A673 (cell line): ENCODE data around the gene SUMO3. TPM values are rescaled to one million over a fixed set of nuclear protein-coding genes. Genes with fewer than 3 reads are reported as not detected.

Source experiments
- BruUV-seq: library from RNA; stranded (reverse); fragments of 400-500 nt; replicated peaks from 2 replicates; lab custom pipeline; 2021; lab: Mats Ljungman, UMichigan
- CTCF ChIA-PET: fragments of 300-600 bp; sonication (Branson Sonifier 250); formaldehyde crosslinking; loops from one replicate; lab custom pipeline; 2022; ENCODE audit warnings: antibody characterized with exemption; lab: Charles Lee
- POLR2A ChIA-PET: fragments of 300-600 bp; sonication (Branson Sonifier 250); formaldehyde crosslinking; loops from one replicate; lab custom pipeline; 2022; ENCODE audit warnings: antibody characterized with exemption; ENCODE audit not compliant: low non-redundant PET; lab: Charles Lee
- DNase-seq: peaks from one replicate; pipeline ENCODE4 v3.0.0-alpha.2; 2015; ENCODE audit warnings: low spot score
- H3K27ac ChIP-seq: fragments of 200-600 bp; sonication (generic); 2 replicates; pipeline ENCODE4 v1.5.1; 2016; ENCODE audit warnings: mixed run types, low read depth, mild to moderate bottlenecking, mixed read lengths, antibody characterized with exemption, low read length; ENCODE audit not compliant: poor library complexity, severe bottlenecking
- H3K27me3 ChIP-seq: fragments of 200-600 bp; sonication (generic); replicated peaks from 2 replicates; pipeline ENCODE4 v1.6.1; 2017; ENCODE audit warnings: mixed run types, low read depth, mild to moderate bottlenecking, mixed read lengths, antibody characterized with exemption, low read length; ENCODE audit not compliant: insufficient read depth, poor library complexity
- H3K36me3 ChIP-seq: fragments of 200-600 bp; sonication (generic); 2 replicates; pipeline ENCODE4 v1.6.1; 2016; ENCODE audit warnings: mixed run types, mild to moderate bottlenecking, mixed read lengths, antibody characterized with exemption, low read length; ENCODE audit not compliant: insufficient read depth, poor library complexity, severe bottlenecking
- H3K4me1 ChIP-seq: fragments of 200-600 bp; sonication (generic); 2 replicates; pipeline ENCODE4 v1.6.1; 2017; ENCODE audit warnings: mixed run types, mild to moderate bottlenecking, mixed read lengths, antibody characterized with exemption, low read length; ENCODE audit not compliant: insufficient read depth, poor library complexity, severe bottlenecking
- H3K4me3 ChIP-seq: fragments of 200-600 bp; sonication (generic); 2 replicates; pipeline ENCODE4 v1.5.1; 2016; ENCODE audit warnings: low read depth, mixed run types, mild to moderate bottlenecking, mixed read lengths, low read length; ENCODE audit not compliant: poor library complexity, severe bottlenecking
- H3K9me3 ChIP-seq: fragments of 200-600 bp; sonication (generic); 2 replicates; pipeline ENCODE4 v1.6.1; 2016; ENCODE audit warnings: mixed run types, low read depth, mild to moderate bottlenecking, mixed read lengths, antibody characterized with exemption, low read length; ENCODE audit not compliant: poor library complexity, severe bottlenecking
- EZH2 ChIP-seq: fragments of 200-600 bp; sonication (generic); IDR thresholded peaks from 2 replicates; pipeline ENCODE4 v1.6.1; 2017; ENCODE audit warnings: borderline replicate concordance, low read depth, mild to moderate bottlenecking, mixed read lengths, antibody characterized with exemption, low read length; ENCODE audit not compliant: poor library complexity, severe bottlenecking
- intact Hi-C: fragments of 100-400 bp; cut with micrococcal nuclease; formaldehyde crosslinking; loops from one replicate; pipeline ENCODE4 v1.10.0; 2022; ENCODE audit not compliant: unreplicated experiment
- total RNA-seq: library from RNA; stranded (reverse); gene quantifications from 2 replicates; pipeline ENCODE4 v1.2.3, GENCODE V29; 2021
- TF ChIP-seq, protein P1 (sequence below): fragments of 300-800, 200-600 bp; sonication (generic); conservative IDR thresholded peaks from 2 replicates; pipeline ENCODE4 v1.5.1; 2017; ENCODE audit warnings: low read depth, mild to moderate bottlenecking, antibody characterized with exemption, low read length, moderate library complexity, mixed read lengths

Gene SUMO3
- total RNA-seq, 1 experiment from 2014 or later: 132 TPM

DNA sequence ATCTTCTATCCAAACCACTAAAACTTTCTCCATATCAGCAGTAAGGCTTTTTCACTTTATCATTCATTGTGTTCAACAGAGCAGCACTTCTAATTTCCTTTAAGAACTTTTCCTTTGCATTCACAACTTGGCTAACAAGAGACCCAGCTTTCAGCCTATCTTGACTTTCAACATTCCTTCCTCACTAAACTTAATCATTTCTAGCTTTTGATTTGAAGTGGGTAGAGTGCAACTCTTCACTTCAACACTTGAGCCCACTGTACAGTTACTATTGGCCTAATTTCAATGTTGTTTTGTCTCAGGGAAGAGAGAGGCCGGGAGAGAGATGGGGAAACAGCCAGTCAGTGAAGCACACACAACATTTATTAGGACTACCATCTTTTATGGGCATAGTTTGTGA, 18.2 kb downstream of the SUMO3 start:
- CTCF ChIA-PET: interaction anchor here (0.9 to 1.5 kb wide), 4 partner anchors 8 to 306 kb away, joined by 3 to 4 read pairs (median 3); no protein-coding TSS in a partner anchor
- no peak for DNase-seq
- peaks cover 44% of the 10 kb centered on the region for H3K36me3 ChIP-seq
- H3K9me3 ChIP-seq: no peaks in the 10 kb centered on the region
- no peaks in the 10 kb centered on the region for H3K27me3 ChIP-seq
- H3K4me3 ChIP-seq: peak overlapping the region; percentile 67
- H3K4me1 ChIP-seq: peaks cover 18% of the 10 kb centered on the region
- intact Hi-C loops: loop anchor here (2.0 to 5.0 kb wide), 3 partner anchors 73 to 328 kb away; partner anchors contain the start of gene PTTG1IP
- peak overlapping the region; percentile 58 for H3K27ac ChIP-seq
- POLR2A ChIA-PET: no interaction called here
- no peak for TF ChIP-seq EZH2
- TF ChIP-seq, protein P1, sequence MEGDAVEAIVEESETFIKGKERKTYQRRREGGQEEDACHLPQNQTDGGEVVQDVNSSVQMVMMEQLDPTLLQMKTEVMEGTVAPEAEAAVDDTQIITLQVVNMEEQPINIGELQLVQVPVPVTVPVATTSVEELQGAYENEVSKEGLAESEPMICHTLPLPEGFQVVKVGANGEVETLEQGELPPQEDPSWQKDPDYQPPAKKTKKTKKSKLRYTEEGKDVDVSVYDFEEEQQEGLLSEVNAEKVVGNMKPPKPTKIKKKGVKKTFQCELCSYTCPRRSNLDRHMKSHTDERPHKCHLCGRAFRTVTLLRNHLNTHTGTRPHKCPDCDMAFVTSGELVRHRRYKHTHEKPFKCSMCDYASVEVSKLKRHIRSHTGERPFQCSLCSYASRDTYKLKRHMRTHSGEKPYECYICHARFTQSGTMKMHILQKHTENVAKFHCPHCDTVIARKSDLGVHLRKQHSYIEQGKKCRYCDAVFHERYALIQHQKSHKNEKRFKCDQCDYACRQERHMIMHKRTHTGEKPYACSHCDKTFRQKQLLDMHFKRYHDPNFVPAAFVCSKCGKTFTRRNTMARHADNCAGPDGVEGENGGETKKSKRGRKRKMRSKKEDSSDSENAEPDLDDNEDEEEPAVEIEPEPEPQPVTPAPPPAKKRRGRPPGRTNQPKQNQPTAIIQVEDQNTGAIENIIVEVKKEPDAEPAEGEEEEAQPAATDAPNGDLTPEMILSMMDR: no peak
- no TSS peak for BruUV-seq

DNA sequence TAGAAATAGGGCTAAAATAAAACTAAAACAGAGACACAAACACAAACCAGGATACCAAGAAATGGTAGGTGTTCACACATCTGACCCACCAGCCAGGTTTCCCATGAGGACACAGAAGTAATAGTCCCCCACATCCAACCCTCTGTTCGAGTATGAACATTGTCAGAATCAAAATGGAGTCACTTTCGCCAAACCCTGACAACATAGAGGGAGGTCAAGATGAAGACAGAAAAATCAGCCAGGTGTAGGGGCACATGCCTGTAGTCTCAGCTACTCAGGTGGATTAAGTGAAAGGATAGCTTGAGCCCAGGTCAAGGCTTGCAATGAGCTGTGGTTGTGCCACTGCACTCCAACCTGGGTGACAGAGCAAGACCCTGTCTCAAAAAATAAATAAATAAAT, 20.1 kb downstream of the SUMO3 start:
- Histone ChIP-seq H3K4me3 (no peak overlapping the region), H3K9me3 (no peaks in the 10 kb centered on the region), H3K4me1 (peaks cover 21% of the 10 kb centered on the region), H3K27ac (no peak overlapping the region), H3K27me3 (no peaks in the 10 kb centered on the region), H3K36me3 (peaks cover 29% of the 10 kb centered on the region)
- no peak for TF ChIP-seq EZH2
- TF ChIP-seq, protein P1: no peak
- no TSS peak for BruUV-seq
- intact Hi-C loops: no loop called here
- POLR2A ChIA-PET: no interaction called here
- no peak for DNase-seq
- CTCF ChIA-PET: no interaction called here

DNA sequence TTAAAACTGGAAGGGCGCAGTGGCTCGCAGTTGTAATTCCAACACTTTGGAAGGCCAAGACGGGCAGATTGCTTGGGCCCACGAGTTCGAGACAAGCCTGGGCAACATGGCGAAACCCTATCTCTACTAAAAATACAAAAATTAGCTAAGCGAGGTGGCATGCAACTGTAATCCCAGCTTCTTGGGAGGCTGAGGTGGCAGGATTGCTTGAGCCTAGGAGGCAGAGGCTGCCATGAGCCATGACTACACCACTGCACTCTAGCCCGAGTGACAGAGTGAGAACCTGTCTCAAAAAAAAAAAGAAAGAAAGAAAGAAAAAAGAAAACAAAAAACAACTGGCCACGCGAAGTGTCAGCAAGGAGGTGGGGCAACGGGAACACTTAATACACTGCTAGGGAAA, 22.5 kb downstream of the SUMO3 start:
- no peak for DNase-seq
- H3K4me3 ChIP-seq: no peak overlapping the region
- H3K9me3 ChIP-seq: no peaks in the 10 kb centered on the region
- intact Hi-C loops: no loop called here
- BruUV-seq: no TSS peak
- ChIA-PET CTCF (no interaction called here), POLR2A (interaction anchor here (0.7 kb wide), 1 partner anchor 451 kb away, joined by 4 read pairs; no protein-coding TSS in a partner anchor)
- H3K27ac ChIP-seq: no peak overlapping the region
- peaks cover 48% of the 10 kb centered on the region for H3K36me3 ChIP-seq
- H3K27me3 ChIP-seq: no peaks in the 10 kb centered on the region
- H3K4me1 ChIP-seq: peaks cover 22% of the 10 kb centered on the region
- no peak for TF ChIP-seq EZH2
- TF ChIP-seq, protein P1: no peak
